HepG2 (cell line): Measurements from ENCODE around the gene NUTF2.

ENCODE experiments used
- EP300 ChIP-seq, 3 experiments: sonication (generic) in 1 of 3; formaldehyde crosslinking in 1 of 3; IDR thresholded peaks; 2 replicates each; pipeline versions ENCODE4 v1.5.1 to v1.6.1; 2011 to 2020; ENCODE audit warnings: low read depth in 2 of 3, low read length in 2 of 3, borderline replicate concordance in 1 of 3, improper control_type of control experiment in 1 of 3, mild to moderate bottlenecking in 1 of 3, missing genetic modification reagents in 1 of 3, moderate library complexity in 1 of 3
- EZH2 ChIP-seq: conservative IDR thresholded peaks from 2 replicates; pipeline ENCODE4 v1.6.1; 2012; ENCODE audit warnings: mild to moderate bottlenecking, low read depth, low read length, moderate library complexity
- FOXJ3 ChIP-seq: sonication (generic); formaldehyde crosslinking; IDR thresholded peaks from 2 replicates; pipeline ENCODE4 v1.4.0; 2020; ENCODE audit warnings: missing genetic modification reagents, mild to moderate bottlenecking, borderline replicate concordance
- FOXK2 ChIP-seq: fragments of 450-650 bp; IDR thresholded peaks from 2 replicates; pipeline ENCODE4 v1.6.1; 2016
- NFIC ChIP-seq: IDR thresholded peaks from 2 replicates; pipeline ENCODE4 v1.6.1; 2012; ENCODE audit warnings: mild to moderate bottlenecking, low read length, inconsistent platforms
- SMAD1 ChIP-seq: sonication (generic); formaldehyde crosslinking; IDR thresholded peaks from 2 replicates; pipeline ENCODE4 v1.4.0; 2020; ENCODE audit warnings: missing genetic modification reagents, low read depth, mild to moderate bottlenecking, borderline replicate concordance
- ZNF335 ChIP-seq: sonication (generic); formaldehyde crosslinking; IDR thresholded peaks from 2 replicates; pipeline ENCODE4 v1.4.0; 2020; ENCODE audit warnings: missing genetic modification reagents
- ZNF44 ChIP-seq: sonication (generic); formaldehyde crosslinking; IDR thresholded peaks from 2 replicates; pipeline ENCODE4 v1.5.1; 2020; ENCODE audit warnings: mild to moderate bottlenecking, missing genetic modification reagents
- ZNF441 ChIP-seq: sonication (generic); formaldehyde crosslinking; IDR thresholded peaks from 2 replicates; pipeline ENCODE4 v1.7.0; 2021; ENCODE audit warnings: missing genetic modification reagents, borderline replicate concordance
- ZNF512B ChIP-seq: sonication (generic); formaldehyde crosslinking; IDR thresholded peaks from 2 replicates; pipeline ENCODE4 v1.5.1; 2020; ENCODE audit warnings: missing genetic modification reagents, mild to moderate bottlenecking, borderline replicate concordance
- ZNF674 ChIP-seq: sonication (generic); formaldehyde crosslinking; IDR thresholded peaks from 2 replicates; pipeline ENCODE4 v1.5.0; 2020; ENCODE audit warnings: low read depth, mild to moderate bottlenecking, missing genetic modification reagents
- ZSCAN29 ChIP-seq: sonication (generic); formaldehyde crosslinking; conservative IDR thresholded peaks from 2 replicates; pipeline ENCODE4 v1.4.0; 2020; ENCODE audit warnings: mild to moderate bottlenecking, missing genetic modification reagents
- TF ChIP-seq, protein P1 (sequence below): sonication (generic); formaldehyde crosslinking; IDR thresholded peaks from 2 replicates; pipeline ENCODE4 v1.4.0; 2020; ENCODE audit warnings: missing genetic modification reagents
- TF ChIP-seq, protein P2 (sequence below): sonication (generic); formaldehyde crosslinking; IDR thresholded peaks from 2 replicates; pipeline ENCODE4 v1.5.0; 2020; ENCODE audit warnings: mild to moderate bottlenecking, missing genetic modification reagents, moderate library complexity

DNA sequence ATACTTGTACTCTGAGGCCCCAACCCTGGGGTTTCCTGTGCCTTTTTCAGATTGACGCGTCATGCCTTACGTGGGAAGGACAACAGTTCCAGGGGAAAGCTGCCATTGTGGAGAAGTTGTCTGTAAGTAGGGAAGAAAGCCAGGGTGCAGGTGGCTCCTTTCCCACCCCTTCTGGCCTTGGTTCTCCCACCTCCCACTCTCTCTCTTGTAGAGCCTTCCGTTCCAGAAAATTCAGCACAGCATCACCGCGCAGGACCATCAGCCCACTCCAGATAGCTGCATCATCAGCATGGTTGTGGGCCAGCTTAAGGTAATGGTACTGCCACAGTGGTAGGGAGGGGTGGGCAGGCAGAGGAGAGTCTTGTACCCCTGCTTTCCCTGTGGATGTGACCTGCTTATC lies 21.6 kb downstream of the NUTF2 start:
- TF ChIP-seq ZSCAN29 (CRISPR knock-in tag), result no peak
- TF ChIP-seq, protein P1, sequence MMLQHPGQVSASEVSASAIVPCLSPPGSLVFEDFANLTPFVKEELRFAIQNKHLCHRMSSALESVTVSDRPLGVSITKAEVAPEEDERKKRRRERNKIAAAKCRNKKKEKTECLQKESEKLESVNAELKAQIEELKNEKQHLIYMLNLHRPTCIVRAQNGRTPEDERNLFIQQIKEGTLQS, result no peak
- TF ChIP-seq FOXK2, result no peak
- no peak for TF ChIP-seq ZNF512B (CRISPR knock-in tag)
- no peak for TF ChIP-seq SMAD1 (CRISPR knock-in tag)
- TF ChIP-seq EZH2, result no peak
- TF ChIP-seq ZNF335, result no peak
- no peak for TF ChIP-seq NFIC
- no peak for TF ChIP-seq EP300 (IDR thresholded peaks at IDR 0.05; ENCODE audit: low read depth in 2 of 2, low read length in 2 of 2)
- TF ChIP-seq EP300 (CRISPR knock-in tag; IDR thresholded peaks at IDR 0.05; ENCODE audit: borderline replicate concordance), result no peak
- no peak for TF ChIP-seq FOXJ3 (CRISPR knock-in tag)
- no peak for TF ChIP-seq ZNF674 (CRISPR knock-in tag)
- TF ChIP-seq ZNF441 (CRISPR knock-in tag), result no peak
- TF ChIP-seq, protein P2, sequence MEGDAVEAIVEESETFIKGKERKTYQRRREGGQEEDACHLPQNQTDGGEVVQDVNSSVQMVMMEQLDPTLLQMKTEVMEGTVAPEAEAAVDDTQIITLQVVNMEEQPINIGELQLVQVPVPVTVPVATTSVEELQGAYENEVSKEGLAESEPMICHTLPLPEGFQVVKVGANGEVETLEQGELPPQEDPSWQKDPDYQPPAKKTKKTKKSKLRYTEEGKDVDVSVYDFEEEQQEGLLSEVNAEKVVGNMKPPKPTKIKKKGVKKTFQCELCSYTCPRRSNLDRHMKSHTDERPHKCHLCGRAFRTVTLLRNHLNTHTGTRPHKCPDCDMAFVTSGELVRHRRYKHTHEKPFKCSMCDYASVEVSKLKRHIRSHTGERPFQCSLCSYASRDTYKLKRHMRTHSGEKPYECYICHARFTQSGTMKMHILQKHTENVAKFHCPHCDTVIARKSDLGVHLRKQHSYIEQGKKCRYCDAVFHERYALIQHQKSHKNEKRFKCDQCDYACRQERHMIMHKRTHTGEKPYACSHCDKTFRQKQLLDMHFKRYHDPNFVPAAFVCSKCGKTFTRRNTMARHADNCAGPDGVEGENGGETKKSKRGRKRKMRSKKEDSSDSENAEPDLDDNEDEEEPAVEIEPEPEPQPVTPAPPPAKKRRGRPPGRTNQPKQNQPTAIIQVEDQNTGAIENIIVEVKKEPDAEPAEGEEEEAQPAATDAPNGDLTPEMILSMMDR, result no peak
- no peak for TF ChIP-seq ZNF44 (CRISPR knock-in tag)
